GM23338 (cell line): ENCODE data around the gene EGFL8. TPM values are rescaled to one million over a fixed set of nuclear protein-coding genes. Genes with fewer than 3 reads are reported as not detected.

ENCODE experiments used
- ATAC-seq: fragments of 200-7000 bp; cut with Tn5 transposase; 3 replicates; pipeline ENCODE4 v1.9.1; 2020
- DNase-seq: peaks from one replicate; pipeline ENCODE4 v3.0.0-alpha.2; 2015; ENCODE audit warnings: low spot score
- H2AFZ ChIP-seq: fragments of 200-600 bp; sonication (generic); 2 replicates; pipeline ENCODE4 v1.8.0; 2016; ENCODE audit warnings: antibody characterized with exemption, mild to moderate bottlenecking, moderate library complexity
- H3F3A ChIP-seq: fragments of 200-600 bp; sonication (generic); replicated peaks from 2 replicates; pipeline ENCODE4 v1.8.0; 2017; ENCODE audit warnings: antibody characterized with exemption, mixed run types, low read depth
- H3K27ac ChIP-seq: fragments of 200-600 bp; sonication (generic); 2 replicates; pipeline ENCODE4 v1.6.1; 2016; ENCODE audit warnings: low read depth
- H3K27me3 ChIP-seq: fragments of 200-600 bp; sonication (generic); 2 replicates; pipeline ENCODE4 v1.8.0; 2016; ENCODE audit warnings: mild to moderate bottlenecking, mixed run types, moderate library complexity; ENCODE audit not compliant: insufficient read depth
- H3K36me3 ChIP-seq: fragments of 200-600 bp; sonication (generic); 2 replicates; pipeline ENCODE4 v1.8.0; 2016; ENCODE audit warnings: mild to moderate bottlenecking; ENCODE audit not compliant: insufficient read depth
- H3K4me1 ChIP-seq: fragments of 200-600 bp; sonication (generic); 2 replicates; pipeline ENCODE4 v1.8.0; 2016; ENCODE audit warnings: mild to moderate bottlenecking, moderate library complexity; ENCODE audit not compliant: insufficient read depth
- H3K4me2 ChIP-seq: fragments of 200-600 bp; sonication (generic); 2 replicates; pipeline ENCODE4 v1.7.1; 2017; ENCODE audit warnings: mixed run types
- H3K4me3 ChIP-seq: fragments of 200-600 bp; sonication (generic); 2 replicates; pipeline ENCODE4 v1.6.1; 2016; ENCODE audit warnings: mixed run types
- H3K79me2 ChIP-seq: fragments of 200-600 bp; sonication (generic); replicated peaks from 2 replicates; pipeline ENCODE4 v1.8.0; 2017; ENCODE audit warnings: mild to moderate bottlenecking; ENCODE audit not compliant: insufficient read depth
- H3K9me2 ChIP-seq: fragments of 200-600 bp; sonication (generic); 2 replicates; pipeline ENCODE4 v1.8.0; 2017; ENCODE audit not compliant: insufficient read depth
- H4K20me1 ChIP-seq: fragments of 200-600 bp; sonication (generic); replicated peaks from 2 replicates; pipeline ENCODE4 v1.8.0; 2017; ENCODE audit warnings: mild to moderate bottlenecking; ENCODE audit not compliant: insufficient read depth
- H3K27ac Mint-ChIP-seq: 2 replicates; pipeline ENCODE4 v1.8.0; 2020; ENCODE audit warnings: inconsistent platforms, mild to moderate bottlenecking, moderate library complexity, mixed read lengths
- H3K27me3 Mint-ChIP-seq: 3 replicates; pipeline ENCODE4 v1.8.0; 2022; ENCODE audit warnings: low read depth, mild to moderate bottlenecking, moderate library complexity, mixed read lengths, inconsistent platforms; ENCODE audit not compliant: insufficient read depth, poor library complexity
- H3K36me3 Mint-ChIP-seq: 3 replicates; pipeline ENCODE4 v1.8.0; 2021; ENCODE audit warnings: low read depth, mild to moderate bottlenecking, inconsistent platforms, moderate library complexity, mixed read lengths
- H3K4me1 Mint-ChIP-seq: 3 replicates; pipeline ENCODE4 v1.8.0; 2020; ENCODE audit warnings: mild to moderate bottlenecking, inconsistent platforms, mixed read lengths
- H3K4me3 Mint-ChIP-seq: 3 replicates; pipeline ENCODE4 v1.8.0; 2021; ENCODE audit warnings: moderate library complexity, mild to moderate bottlenecking, inconsistent platforms, mixed read lengths
- H3K9me3 Mint-ChIP-seq: 3 replicates; pipeline ENCODE4 v1.8.0; 2020; ENCODE audit warnings: moderate library complexity, mild to moderate bottlenecking, inconsistent platforms, mixed read lengths
- ETS1 ChIP-seq: IDR thresholded peaks from 2 replicates; pipeline ENCODE4 v1.6.1; 2016; ENCODE audit warnings: antibody characterized with exemption
- REST ChIP-seq: IDR thresholded peaks from one replicate; pipeline ENCODE4 v1.6.1; 2018; ENCODE audit warnings: antibody characterized with exemption; ENCODE audit not compliant: unreplicated experiment
- STAT1 ChIP-seq: IDR thresholded peaks from one replicate; pipeline ENCODE4 v1.6.1; 2016; ENCODE audit warnings: antibody characterized with exemption; ENCODE audit not compliant: unreplicated experiment
- ZNF462 ChIP-seq: fragments of 250-450 bp; sonication (Bioruptor Pico); IDR thresholded peaks from 2 replicates; pipeline ENCODE4 v1.5.0; 2020; ENCODE audit warnings: mild to moderate bottlenecking, moderate library complexity
- polyA plus RNA-seq: library from polyadenylated mRNA; unstranded; fragments of >200 nt; fragmentation: Nextera tagmentation; extraction: Ambion mirVana; gene quantifications from 2 replicates; pipeline ENCODE4 v1.2.1, GENCODE V29; 2016
- total RNA-seq: library from RNA; depleted of rRNA; stranded (reverse); fragments of >200 nt; shearing (Covaris generic); gene quantifications from 2 replicates; pipeline ENCODE4 v1.2.3, GENCODE V29; 2014

The EGFL8 gene
- total and polyA plus RNA-seq, 2 experiments from 2014 or later = 6.1 to 7.4 TPM

GRCh38 chr6:32151863-32152768 is 12.3 kb upstream of the EGFL8 start, which contains the start of gene PRRT1:
PRRT1 (minus strand) TSS chr6:32151939; CDS start chr6:32151827, 112 bp downstream.
- Mint-ChIP-seq H3K27me3 (peaks cover 47% of the 10 kb centered on the region), H3K4me3 (peak within 1 kb of the TSS; percentile 94), H3K9me3 (no peaks in the 10 kb centered on the region; the same call in 2 of the 3 replicates), H3K36me3 (peaks cover 11% of the 10 kb centered on the region; the same call in 1 of the 3 replicates), H3K27ac (no peak within 1 kb of the TSS; the same call in 1 of the 2 replicates), H3K4me1 (peaks cover 53% of the 10 kb centered on the region)
- peaks cover 9% of the 10 kb centered on the region for H3F3A ChIP-seq
- peak within 1 kb of the TSS; percentile 100 for H3K4me3 ChIP-seq
- no peaks in the 10 kb centered on the region for H3K79me2 ChIP-seq
- no peak for TF ChIP-seq ETS1
- no peak for TF ChIP-seq ZNF462
- no peak for TF ChIP-seq STAT1
- no peak for TF ChIP-seq REST
- H2AFZ ChIP-seq = peak within 1 kb of the TSS; percentile 99
- H3K9me2 ChIP-seq = no peaks in the 10 kb centered on the region; the same call in 1 of the 2 replicates
- peaks cover 34% of the 10 kb centered on the region for H3K4me1 ChIP-seq
- no peaks in the 10 kb centered on the region for H3K36me3 ChIP-seq
- peak within 1 kb of the TSS; percentile 100 for H3K4me2 ChIP-seq
- no peak within 1 kb of the TSS for H3K27ac ChIP-seq
- H4K20me1 ChIP-seq = 0 out of 2 replicates have a peak, but pooled peaks cover 5% of the 10 kb centered on the region
- DNase-seq (peak; percentile 59), ATAC-seq (no peak)
- H3K27me3 ChIP-seq = peaks cover 44% of the 10 kb centered on the region
